ENCODE measurements around the gene CERK.
"Not testable (repeated sequence)": the region's sequence is repeated elsewhere in the genome, so short reads cannot be mapped to it uniquely, and the experiment has no call there.

The CERK gene

GRCh38 chr22:46640293-46641055, 97.6 kb downstream of the CERK start:
- DNase-seq, result no peak

GRCh38 chr22:46639843-46640242, 98.2 kb downstream of the CERK start:
- DNase-seq, result no peak

- DNase-seq, result no peak
Observed at GRCh38 chr22:46638601-46639431, 99.2 kb downstream of the CERK start.

- DNase-seq, result no peak
Observed at GRCh38 chr22:46637711-46638600, 100.1 kb downstream of the CERK start.

GRCh38 chr22:46636221-46637002, 101.6 kb downstream of the CERK start:
- DNase-seq, result no peak

- no peak for DNase-seq
Observed at GRCh38 chr22:46635756-46636155, 102.3 kb downstream of the CERK start.

- not testable (repeated sequence) for DNase-seq
Observed at GRCh38 chr22:46634973-46635685, 102.9 kb downstream of the CERK start.

Measured in NCI-H187 (cell line).